IMR-90 (cell line): ENCODE results near the gene TMEM17. TPM values are rescaled to one million over a fixed set of nuclear protein-coding genes. Genes with fewer than 3 reads are reported as not detected.

ENCODE experiments used
- ATAC-seq: fragments of 200-7000 bp; cut with Tn5 transposase; 2 replicates; pipeline ENCODE4 v1.9.1; 2020; ENCODE audit warnings: low read depth, mild to moderate bottlenecking, moderate library complexity
- BruUV-seq: library from RNA; stranded (reverse); fragments of 400-500 nt; replicated peaks from 2 replicates; lab custom pipeline; 2021; lab: Mats Ljungman, UMichigan
- CTCF ChIA-PET: fragments of 300-600 bp; formaldehyde crosslinking; extraction: SDS; loops from one replicate; lab custom pipeline; 2021; ENCODE audit warnings: antibody characterized with exemption; lab: Yijun Ruan, JAX
- POLR2A ChIA-PET: fragments of 300-600 bp; sonication (Branson Sonifier 250); formaldehyde crosslinking; loops from one replicate; lab custom pipeline; 2022; ENCODE audit warnings: antibody characterized with exemption; ENCODE audit not compliant: unreplicated experiment; lab: Charles Lee
- DNase-seq: peaks from one replicate; pipeline ENCODE4 v3.0.0; 2013
- H2AFZ ChIP-seq: replicated peaks from 2 replicates; pipeline ENCODE3; 2013; ENCODE audit warnings: low read length, mild to moderate bottlenecking; ENCODE audit not compliant: poor library complexity
- H2AK5ac ChIP-seq: 2 replicates; pipeline ENCODE4 v1.6.1; 2013; ENCODE audit warnings: low read depth, low read length, inconsistent platforms
- H2AK9ac ChIP-seq: replicated peaks from 2 replicates; pipeline ENCODE3; 2013; ENCODE audit warnings: mild to moderate bottlenecking, low read depth, low read length, moderate library complexity; ENCODE audit not compliant: poor library complexity
- H2BK120ac ChIP-seq: 2 replicates; pipeline ENCODE4 v1.6.1; 2013; ENCODE audit warnings: low read depth, low read length, inconsistent platforms
- H2BK15ac ChIP-seq: 3 replicates; pipeline ENCODE4 v1.6.1; 2013; ENCODE audit warnings: low read depth, low read length, inconsistent platforms
- H2BK20ac ChIP-seq: 2 replicates; pipeline ENCODE4 v1.6.1; 2013; ENCODE audit warnings: low read depth, mild to moderate bottlenecking, inconsistent platforms, low read length, moderate library complexity
- H2BK5ac ChIP-seq: 2 replicates; pipeline ENCODE4 v1.6.1; 2013; ENCODE audit warnings: mild to moderate bottlenecking, low read depth, low read length, inconsistent platforms; ENCODE audit not compliant: poor library complexity, severe bottlenecking
- H3K14ac ChIP-seq: replicated peaks from 2 replicates; pipeline ENCODE4 v1.6.1; 2013; ENCODE audit warnings: low read depth, low read length, inconsistent platforms
- H3K18ac ChIP-seq: 2 replicates; pipeline ENCODE4 v1.6.1; 2013; ENCODE audit warnings: low read depth, low read length, control low read depth
- H3K23ac ChIP-seq: 2 replicates; pipeline ENCODE4 v1.6.1; 2013; ENCODE audit warnings: low read depth, low read length, inconsistent platforms
- H3K27ac ChIP-seq: 2 replicates; pipeline ENCODE4 v1.5.1; 2013; ENCODE audit warnings: mild to moderate bottlenecking, control low read depth, low read length; ENCODE audit not compliant: insufficient read depth
- H3K27me3 ChIP-seq: 2 replicates; pipeline ENCODE4 v1.6.1; 2013; ENCODE audit warnings: low read length; ENCODE audit not compliant: control insufficient read depth, insufficient read depth
- H3K36me3 ChIP-seq: 2 replicates; pipeline ENCODE4 v1.6.1; 2013; ENCODE audit warnings: low read length, mixed read lengths; ENCODE audit not compliant: control insufficient read depth, insufficient read depth
- H3K4ac ChIP-seq: 2 replicates; pipeline ENCODE4 v1.6.1; 2013; ENCODE audit warnings: low read depth, low read length, inconsistent platforms
- H3K4me1 ChIP-seq: 2 replicates; pipeline ENCODE4 v1.6.1; 2013; ENCODE audit warnings: low read length, mixed read lengths; ENCODE audit not compliant: control insufficient read depth, insufficient read depth
- H3K4me2 ChIP-seq: 2 replicates; pipeline ENCODE4 v1.6.1; 2013; ENCODE audit warnings: low read depth, mild to moderate bottlenecking, control low read depth, low read length, moderate library complexity
- H3K4me3 ChIP-seq: 2 replicates; pipeline ENCODE4 v1.5.1; 2013; ENCODE audit warnings: low read depth, mild to moderate bottlenecking, control low read depth, low read length, moderate library complexity; ENCODE audit not compliant: insufficient read depth
- H3K56ac ChIP-seq: 2 replicates; pipeline ENCODE4 v1.6.1; 2013; ENCODE audit warnings: low read length, inconsistent platforms; ENCODE audit not compliant: insufficient read depth; ENCODE audit errors: extremely low read depth
- H3K79me1 ChIP-seq, 2 experiments: 2 replicates each; pipeline ENCODE4 v1.6.1; 2013; ENCODE audit warnings: low read length in 2 of 2, inconsistent platforms in 1 of 2, low read depth in 1 of 2
- H3K9ac ChIP-seq: 2 replicates; pipeline ENCODE4 v1.6.1; 2013; ENCODE audit warnings: low read depth, low read length, control low read depth
- H3K9me1 ChIP-seq: 2 replicates; pipeline ENCODE4 v1.6.1; 2013; ENCODE audit warnings: low read length, inconsistent platforms; ENCODE audit not compliant: insufficient read depth
- H3K9me3 ChIP-seq: 2 replicates; pipeline ENCODE4 v1.6.1; 2013; ENCODE audit warnings: low read length; ENCODE audit not compliant: control insufficient read depth, insufficient read depth
- H4K20me1 ChIP-seq: 2 replicates; pipeline ENCODE4 v1.6.1; 2013; ENCODE audit warnings: low read length, inconsistent platforms; ENCODE audit not compliant: insufficient read depth
- H4K5ac ChIP-seq: 2 replicates; pipeline ENCODE4 v1.6.1; 2013; ENCODE audit warnings: mild to moderate bottlenecking, low read depth, low read length, control low read depth
- H4K8ac ChIP-seq, 2 experiments: 2 replicates each; pipeline ENCODE4 v1.6.1; 2013; ENCODE audit warnings: low read depth in 2 of 2, low read length in 2 of 2, control low read depth in 1 of 2, inconsistent platforms in 1 of 2
- H4K91ac ChIP-seq: 2 replicates; pipeline ENCODE4 v1.6.1; 2013; ENCODE audit warnings: low read depth, low read length, inconsistent platforms; ENCODE audit not compliant: insufficient read depth
- BHLHE40 ChIP-seq: fragments of 150-350 bp; IDR thresholded peaks from 2 replicates; pipeline ENCODE4 v1.6.1; 2016; ENCODE audit warnings: mild to moderate bottlenecking, low read depth, low read length
- CHD1 ChIP-seq: IDR thresholded peaks from 2 replicates; pipeline ENCODE4 v1.6.1; 2012; ENCODE audit warnings: low read depth, low read length, improper control_type of control experiment
- FOS ChIP-seq: fragments of 150-350 bp; IDR thresholded peaks from 2 replicates; pipeline ENCODE4 v1.6.1; 2016; ENCODE audit warnings: low read depth, low read length
- MAFK ChIP-seq: IDR thresholded peaks from 2 replicates; pipeline ENCODE4 v1.6.1; 2012; ENCODE audit warnings: low read depth, low read length, improper control_type of control experiment
- MXI1 ChIP-seq: IDR thresholded peaks from 2 replicates; pipeline ENCODE4 v1.6.1; 2012; ENCODE audit warnings: low read depth, mild to moderate bottlenecking, low read length, moderate library complexity, borderline replicate concordance
- NFE2L2 ChIP-seq: fragments of 150-350 bp; IDR thresholded peaks from 2 replicates; pipeline ENCODE4 v1.6.1; 2016; ENCODE audit warnings: low read depth, mild to moderate bottlenecking, low read length
- POLR2A ChIP-seq: IDR thresholded peaks from 2 replicates; pipeline ENCODE4 v1.6.1; 2012; ENCODE audit warnings: mild to moderate bottlenecking, low read depth, low read length
- RAD21 ChIP-seq: IDR thresholded peaks from 2 replicates; pipeline ENCODE4 v1.6.1; 2012; ENCODE audit warnings: low read length, improper control_type of control experiment
- SMC3 ChIP-seq: fragments of 150-350 bp; IDR thresholded peaks from 2 replicates; pipeline ENCODE4 v1.6.1; 2016; ENCODE audit warnings: low read depth, mild to moderate bottlenecking, antibody characterized with exemption, low read length, moderate library complexity
- WGBS, 2 experiments: methylation state at CpG; one replicate each; pipeline versions ENCODE4 v1.1.5 to v1.1.7; 2013; ENCODE audit warnings: missing lambda C conversion rate in 2 of 2; ENCODE audit not compliant: insufficient read length in 1 of 2; ENCODE audit errors: extremely low coverage in 2 of 2; 5-methylcytosine and 5-hydroxymethylcytosine counted together
- dilution Hi-C: fragments of 300-500 bp; cut with HindIII; formaldehyde crosslinking; loops from one replicate; pipeline ENCODE4 v1.14.3; 2018; ENCODE audit warnings: low sequenced_read_pairs; ENCODE audit not compliant: unreplicated experiment
- in situ Hi-C: fragments of 300-500 bp; cut with MboI; formaldehyde crosslinking; loops from 3 replicates; pipeline ENCODE4 v1.14.3; 2019; ENCODE audit warnings: low sequenced_read_pairs, inconsistent platforms, mixed read lengths
- intact Hi-C: fragments of 100-400 bp; cut with micrococcal nuclease; formaldehyde crosslinking; loops from 2 replicates; pipeline ENCODE4 v1.10.0; 2022
- polyA plus RNA-seq, 3 experiments: library from polyadenylated mRNA; depleted of rRNA; stranded (reverse); fragments of >200 nt; gene quantifications; 2 replicates each; pipeline ENCODE4 v1.2.3, GENCODE V29; 2012; ENCODE audit warnings: low replicate concordance in 1 of 3
- total RNA-seq: library from RNA; depleted of rRNA; stranded (reverse); fragments of >200 nt; gene quantifications from 2 replicates; pipeline ENCODE4 v1.2.3, GENCODE V29; 2012
- TF ChIP-seq, protein P1 (sequence below): conservative IDR thresholded peaks from 2 replicates; pipeline ENCODE4 v1.5.1; 2012; ENCODE audit warnings: mild to moderate bottlenecking, low read depth, low read length, improper control_type of control experiment

The TMEM17 gene
- total and polyA plus RNA-seq, 2 of the 4 experiments (the other 2 are of a cell fraction), result 1.3 to 1.8 TPM

DNA sequence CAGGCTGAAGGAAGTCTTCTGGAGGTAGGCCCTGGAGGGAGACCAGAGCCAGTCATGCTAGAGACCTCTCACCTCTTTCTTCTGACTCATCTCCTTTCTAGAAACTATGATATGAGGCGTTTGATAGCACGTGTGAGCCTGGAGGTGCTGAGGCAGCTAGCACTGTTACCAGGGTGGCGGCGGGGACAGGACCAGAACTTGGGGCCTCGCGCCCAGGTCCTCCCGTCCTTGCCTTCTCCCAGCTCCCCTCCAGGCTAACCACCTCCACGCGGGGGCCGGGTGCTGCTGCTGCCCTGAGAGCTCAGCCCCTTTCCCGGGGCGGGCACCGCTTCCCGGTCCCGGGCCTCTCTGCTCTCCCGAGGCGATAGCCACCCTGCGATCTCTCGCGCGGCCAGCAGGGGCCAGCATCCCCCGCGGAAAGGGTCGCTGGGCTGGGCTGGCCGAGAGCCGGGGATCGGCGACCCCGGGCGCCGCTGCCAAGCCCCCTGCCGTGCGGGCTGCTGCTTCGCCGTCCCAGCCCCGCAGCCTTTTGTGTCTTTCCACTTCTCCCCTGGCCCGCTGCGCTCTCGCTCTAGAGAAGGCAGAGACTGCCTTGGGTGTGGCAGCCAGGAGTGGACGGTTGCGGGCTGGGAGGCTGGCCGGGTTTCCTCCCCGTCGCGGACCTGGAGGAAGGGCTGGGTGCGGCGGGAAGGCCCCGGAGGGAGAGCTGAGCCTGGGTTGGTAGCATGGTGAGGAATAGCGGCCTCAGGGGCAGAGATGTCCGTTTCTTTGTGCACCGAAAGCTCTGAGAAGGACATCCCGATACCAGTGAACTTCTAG is 49.1 kb downstream of the TMEM17 start:
- H4K20me1 ChIP-seq, result no peaks in the 10 kb centered on the region
- H3K36me3 ChIP-seq, result no peaks in the 10 kb centered on the region
- peak overlapping the region; percentile 68 for H3K18ac ChIP-seq
- H4K91ac ChIP-seq, result peak overlapping the region; percentile 99
- H3K4me2 ChIP-seq, result peak overlapping the region; percentile 66
- no peaks in the 10 kb centered on the region for H3K79me1 ChIP-seq
- H4K5ac ChIP-seq, result peak overlapping the region; percentile 95
- peak overlapping the region; percentile 82 for H3K9ac ChIP-seq
- peak overlapping the region; percentile 99 for H2BK120ac ChIP-seq
- ATAC-seq (peak; percentile 98), DNase-seq (peak; percentile 78)
- H3K9me3 ChIP-seq, result no peaks in the 10 kb centered on the region
- TF ChIP-seq FOS, result 0 out of 2 replicates have a peak, but pooled peaks have one; percentile 6
- TF ChIP-seq CHD1, result no peak
- no peak for TF ChIP-seq MAFK
- TF ChIP-seq POLR2A, result peak; percentile 45; the same call in 1 of the 2 replicates
- no peak for TF ChIP-seq NFE2L2
- peak; percentile 94 for TF ChIP-seq SMC3
- TF ChIP-seq, protein P1, sequence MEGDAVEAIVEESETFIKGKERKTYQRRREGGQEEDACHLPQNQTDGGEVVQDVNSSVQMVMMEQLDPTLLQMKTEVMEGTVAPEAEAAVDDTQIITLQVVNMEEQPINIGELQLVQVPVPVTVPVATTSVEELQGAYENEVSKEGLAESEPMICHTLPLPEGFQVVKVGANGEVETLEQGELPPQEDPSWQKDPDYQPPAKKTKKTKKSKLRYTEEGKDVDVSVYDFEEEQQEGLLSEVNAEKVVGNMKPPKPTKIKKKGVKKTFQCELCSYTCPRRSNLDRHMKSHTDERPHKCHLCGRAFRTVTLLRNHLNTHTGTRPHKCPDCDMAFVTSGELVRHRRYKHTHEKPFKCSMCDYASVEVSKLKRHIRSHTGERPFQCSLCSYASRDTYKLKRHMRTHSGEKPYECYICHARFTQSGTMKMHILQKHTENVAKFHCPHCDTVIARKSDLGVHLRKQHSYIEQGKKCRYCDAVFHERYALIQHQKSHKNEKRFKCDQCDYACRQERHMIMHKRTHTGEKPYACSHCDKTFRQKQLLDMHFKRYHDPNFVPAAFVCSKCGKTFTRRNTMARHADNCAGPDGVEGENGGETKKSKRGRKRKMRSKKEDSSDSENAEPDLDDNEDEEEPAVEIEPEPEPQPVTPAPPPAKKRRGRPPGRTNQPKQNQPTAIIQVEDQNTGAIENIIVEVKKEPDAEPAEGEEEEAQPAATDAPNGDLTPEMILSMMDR, result peak; percentile 93
- peak; percentile 97 for TF ChIP-seq RAD21
- peak; percentile 80 for TF ChIP-seq BHLHE40
- TF ChIP-seq MXI1, result peak; percentile 65
- peak overlapping the region; percentile 68; the same call in 1 of the 2 replicates for H3K56ac ChIP-seq
- ChIA-PET POLR2A (interaction anchor here (0.9 kb wide), 1 partner anchor 120 kb away, joined by 14 read pairs; no protein-coding TSS in a partner anchor), CTCF (interaction anchor here (0.6 to 2.9 kb wide), 15 partner anchors 13 to 555 kb away, joined by 3 to 45 read pairs (median 3); partner anchors contain the start of gene TMEM17)
- H2AFZ ChIP-seq, result peak overlapping the region; percentile 99
- peak overlapping the region; percentile 92 to 96 for H4K8ac ChIP-seq
- H3K4me3 ChIP-seq, result peak overlapping the region; percentile 77
- in situ Hi-C loops (loop anchor here (5.0 to 25.0 kb wide), 3 partner anchors 315 to 1030 kb away; no protein-coding TSS in a partner anchor), dilution Hi-C loops (no loop called here), intact Hi-C loops (loop anchor here (1.0 to 5.0 kb wide), 7 partner anchors 120 to 1030 kb away; partner anchors contain the start of gene EHBP1)
- H3K4ac ChIP-seq, result peak overlapping the region; percentile 96
- 0 out of 2 replicates have a peak, but pooled peaks cover 5% of the 10 kb centered on the region for H3K9me1 ChIP-seq
- peak overlapping the region; percentile 89 for H3K27ac ChIP-seq
- WGBS, 2 experiments, result 6% methylated on average over 30 of the region's 52 CpGs; no CpG with 5 or more reads in 1 of the 2 experiments
- H2AK5ac ChIP-seq, result no peak overlapping the region; the same call in 1 of the 2 replicates
- H2BK5ac ChIP-seq, result peak overlapping the region; percentile 95
- peak overlapping the region; percentile 89 for H2BK20ac ChIP-seq
- H2BK15ac ChIP-seq, result peak overlapping the region; percentile 40; the same call in 2 of the 3 replicates
- H3K27me3 ChIP-seq, result no peaks in the 10 kb centered on the region
- peaks cover 9% of the 10 kb centered on the region; the same call in 1 of the 2 replicates for H3K4me1 ChIP-seq
- peak overlapping the region; percentile 94 for H2AK9ac ChIP-seq
- peak overlapping the region; percentile 89 for H3K14ac ChIP-seq
- H3K23ac ChIP-seq, result peak overlapping the region; percentile 60
- BruUV-seq, result no TSS peak
